ENCODE results near the gene OSBPL5. TPM values are rescaled to one million over a fixed set of nuclear protein-coding genes. Genes with fewer than 3 reads are reported as not detected.

OSBPL5 gene
- total and polyA plus RNA-seq, 10 donors = 5.1 to 91.2 (median 51.0) TPM

DNA sequence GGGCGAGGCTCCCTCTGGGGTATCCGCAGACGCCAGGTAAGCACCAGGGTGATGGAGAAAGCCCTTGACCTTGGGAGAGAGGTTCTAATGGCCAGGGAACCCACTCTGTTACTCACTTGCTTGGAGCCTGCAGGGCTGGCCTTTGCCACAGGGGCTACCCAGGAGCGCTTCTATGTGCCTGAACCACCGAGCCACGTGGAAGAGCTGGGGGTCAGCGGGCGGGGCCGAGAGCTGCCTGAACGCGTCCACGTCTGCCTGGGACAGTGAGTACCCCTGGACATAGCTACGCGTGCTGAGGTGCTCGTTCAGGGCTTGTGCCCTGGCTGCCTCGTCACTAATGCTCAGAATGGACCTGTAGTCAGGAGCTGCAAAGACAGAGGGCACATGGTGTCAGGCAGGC is 117.5 kb downstream of the OSBPL5 start:
- intact Hi-C loops (cut with DNase I; ENCODE audit: low total_unique reads) = no loop called here
- Histone ChIP-seq H3K9me3 (no peaks in the 10 kb centered on the region), H3K4me1 (peaks cover 0 to 61% (median 36%) of the 10 kb centered on the region in 6 donors), H3K27ac (no peak overlapping the region), H3K36me3 (peaks cover 0 to 65% (median 17%) of the 10 kb centered on the region in 6 donors), H3K4me3 (no peak overlapping the region), H3K27me3 (replicated peaks in 1 of 7) (no peaks in the 10 kb centered on the region)
- 88 to 100% (median 95%) methylated on average over 7 to 16 of the region's 16 CpGs for WGBS, 5 donors
- TF ChIP-seq, protein P1, sequence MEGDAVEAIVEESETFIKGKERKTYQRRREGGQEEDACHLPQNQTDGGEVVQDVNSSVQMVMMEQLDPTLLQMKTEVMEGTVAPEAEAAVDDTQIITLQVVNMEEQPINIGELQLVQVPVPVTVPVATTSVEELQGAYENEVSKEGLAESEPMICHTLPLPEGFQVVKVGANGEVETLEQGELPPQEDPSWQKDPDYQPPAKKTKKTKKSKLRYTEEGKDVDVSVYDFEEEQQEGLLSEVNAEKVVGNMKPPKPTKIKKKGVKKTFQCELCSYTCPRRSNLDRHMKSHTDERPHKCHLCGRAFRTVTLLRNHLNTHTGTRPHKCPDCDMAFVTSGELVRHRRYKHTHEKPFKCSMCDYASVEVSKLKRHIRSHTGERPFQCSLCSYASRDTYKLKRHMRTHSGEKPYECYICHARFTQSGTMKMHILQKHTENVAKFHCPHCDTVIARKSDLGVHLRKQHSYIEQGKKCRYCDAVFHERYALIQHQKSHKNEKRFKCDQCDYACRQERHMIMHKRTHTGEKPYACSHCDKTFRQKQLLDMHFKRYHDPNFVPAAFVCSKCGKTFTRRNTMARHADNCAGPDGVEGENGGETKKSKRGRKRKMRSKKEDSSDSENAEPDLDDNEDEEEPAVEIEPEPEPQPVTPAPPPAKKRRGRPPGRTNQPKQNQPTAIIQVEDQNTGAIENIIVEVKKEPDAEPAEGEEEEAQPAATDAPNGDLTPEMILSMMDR (IDR thresholded peaks at IDR 0.05 in 8 of 11, conservative IDR thresholded peaks at IDR 0.05 in 3 of 11) = no peak
- no peak for TF ChIP-seq POLR2AphosphoS5 (IDR thresholded peaks at IDR 0.05)
- no peak for TF ChIP-seq POLR2A (IDR thresholded peaks at IDR 0.05)
- DNase-seq = no peak

DNA sequence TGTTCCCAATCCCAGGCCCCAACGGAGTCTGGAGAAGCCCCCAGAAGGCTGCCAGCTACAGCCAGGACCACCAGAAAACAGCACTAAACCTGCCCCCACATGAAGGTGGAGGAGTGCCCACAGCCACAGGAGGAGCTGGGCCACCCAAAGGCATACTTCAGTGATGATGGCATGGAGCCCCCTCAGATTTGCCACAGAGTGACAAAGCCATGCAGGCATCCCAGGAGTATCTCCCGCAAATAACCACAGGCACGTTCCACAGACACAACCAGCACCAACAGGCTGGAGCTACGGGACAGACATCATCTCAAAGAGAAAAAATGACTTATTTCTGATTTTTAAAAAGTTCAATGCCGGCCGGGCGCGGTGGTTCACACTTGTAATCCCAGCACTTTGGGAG is 118.5 kb downstream of the OSBPL5 start:
- WGBS, 5 donors = 83 to 94% (median 88%) methylated on average over 7 to 8 of the region's 8 CpGs
- H3K4me1 ChIP-seq = peaks cover 0 to 51% (median 26%) of the 10 kb centered on the region in 6 donors
- no peak for DNase-seq
- H3K36me3 ChIP-seq = peaks cover 0 to 71% (median 25%) of the 10 kb centered on the region in 6 donors
- intact Hi-C loops (cut with DNase I; ENCODE audit: low total_unique reads) = no loop called here
- no peaks in the 10 kb centered on the region for H3K27me3 ChIP-seq (replicated peaks in 1 of 7)
- H3K4me3 ChIP-seq = no peak overlapping the region
- H3K9me3 ChIP-seq = no peaks in the 10 kb centered on the region
- no peak overlapping the region for H3K27ac ChIP-seq
- no peak for TF ChIP-seq POLR2A (IDR thresholded peaks at IDR 0.05)
- no peak for TF ChIP-seq POLR2AphosphoS5 (IDR thresholded peaks at IDR 0.05)
- TF ChIP-seq, protein P1 (IDR thresholded peaks at IDR 0.05 in 8 of 11, conservative IDR thresholded peaks at IDR 0.05 in 3 of 11) = no peak

DNA sequence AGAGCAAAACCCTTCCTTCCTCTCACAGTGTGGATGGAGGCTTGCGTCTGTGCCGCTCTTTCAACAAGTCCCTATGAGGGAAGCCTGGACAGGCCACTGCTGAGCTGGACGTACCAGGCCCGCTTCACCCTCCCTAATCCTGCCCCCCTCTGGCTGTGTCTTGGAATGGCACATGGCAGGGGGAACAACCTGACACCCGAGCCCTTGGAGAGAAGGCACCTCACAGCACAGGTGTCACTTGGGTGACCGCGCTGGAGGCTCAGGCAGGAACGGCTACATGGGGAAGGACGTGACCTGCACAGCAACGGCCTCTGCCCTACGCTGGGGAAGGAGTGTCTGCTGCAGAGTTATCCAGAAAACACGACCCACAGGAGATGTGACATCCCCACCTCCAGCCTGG is 118.9 kb downstream of the OSBPL5 start:
- TF ChIP-seq, protein P1 (IDR thresholded peaks at IDR 0.05 in 8 of 11, conservative IDR thresholded peaks at IDR 0.05 in 3 of 11) = no peak
- no peak for TF ChIP-seq POLR2AphosphoS5 (IDR thresholded peaks at IDR 0.05)
- TF ChIP-seq POLR2A (IDR thresholded peaks at IDR 0.05) = no peak
- Histone ChIP-seq H3K9me3 (no peaks in the 10 kb centered on the region), H3K4me1 (peaks cover 0 to 46% (median 22%) of the 10 kb centered on the region in 6 donors), H3K4me3 (no peak overlapping the region), H3K27me3 (replicated peaks in 1 of 7) (no peaks in the 10 kb centered on the region), H3K36me3 (peaks cover 0 to 76% (median 30%) of the 10 kb centered on the region in 6 donors), H3K27ac (no peak overlapping the region)
- 80 to 89% (median 89%) methylated on average over 12 of the region's 12 CpGs for WGBS, 5 donors
- intact Hi-C loops (cut with DNase I; ENCODE audit: low total_unique reads) = no loop called here
- no peak for DNase-seq

DNA sequence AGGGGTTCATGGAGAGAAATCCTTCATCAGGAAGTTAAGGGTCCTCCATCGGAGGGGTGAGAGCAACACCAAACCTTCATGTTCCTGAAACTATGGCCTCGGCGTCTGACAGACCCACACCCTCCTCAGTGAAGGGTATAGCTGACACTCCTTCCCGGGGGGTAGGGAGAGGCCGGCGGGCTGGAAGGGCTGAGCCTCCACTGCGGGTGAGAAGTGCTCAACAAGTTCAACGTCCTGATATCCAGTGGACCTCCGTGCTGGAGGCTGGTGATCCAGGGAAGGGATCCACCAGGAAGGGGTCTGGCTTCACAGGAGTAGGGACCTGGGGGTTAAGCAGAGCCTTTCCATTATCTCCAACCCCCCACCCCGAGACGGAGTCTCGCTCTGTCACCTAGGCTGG is 120.2 kb downstream of the OSBPL5 start:
- no peaks in the 10 kb centered on the region for H3K9me3 ChIP-seq
- no peak for DNase-seq
- TF ChIP-seq POLR2A (IDR thresholded peaks at IDR 0.05) = no peak
- TF ChIP-seq, protein P1 (IDR thresholded peaks at IDR 0.05 in 8 of 11, conservative IDR thresholded peaks at IDR 0.05 in 3 of 11) = no peak
- no peak for TF ChIP-seq POLR2AphosphoS5 (IDR thresholded peaks at IDR 0.05)
- intact Hi-C loops (cut with DNase I; ENCODE audit: low total_unique reads) = no loop called here
- no peak overlapping the region for H3K4me3 ChIP-seq
- H3K27me3 ChIP-seq (replicated peaks in 1 of 7) = no peaks in the 10 kb centered on the region
- H3K4me1 ChIP-seq = peaks cover 0 to 33% (median 12%) of the 10 kb centered on the region in 6 donors
- no peak overlapping the region for H3K27ac ChIP-seq
- 90 to 97% (median 96%) methylated on average over 10 to 12 of the region's 12 CpGs for WGBS, 5 donors
- H3K36me3 ChIP-seq = peaks cover 0 to 87% (median 41%) of the 10 kb centered on the region in 6 donors
